ENCODE data around the gene GPR15LG. TPM values are rescaled to one million over a fixed set of nuclear protein-coding genes. Genes with fewer than 3 reads are reported as not detected.

GPR15LG gene
- total RNA-seq, 2 donors from 2014 or later: 515 to 560 TPM

- H3K27me3 ChIP-seq: no peaks in the 10 kb centered on the region
- intact Hi-C loops (cut with DNase I): loop anchor here (2.0 to 5.0 kb wide), 2 partner anchors 55 to 177 kb away; partner anchors contain the start of gene CCSER2
- TF ChIP-seq, protein P1, sequence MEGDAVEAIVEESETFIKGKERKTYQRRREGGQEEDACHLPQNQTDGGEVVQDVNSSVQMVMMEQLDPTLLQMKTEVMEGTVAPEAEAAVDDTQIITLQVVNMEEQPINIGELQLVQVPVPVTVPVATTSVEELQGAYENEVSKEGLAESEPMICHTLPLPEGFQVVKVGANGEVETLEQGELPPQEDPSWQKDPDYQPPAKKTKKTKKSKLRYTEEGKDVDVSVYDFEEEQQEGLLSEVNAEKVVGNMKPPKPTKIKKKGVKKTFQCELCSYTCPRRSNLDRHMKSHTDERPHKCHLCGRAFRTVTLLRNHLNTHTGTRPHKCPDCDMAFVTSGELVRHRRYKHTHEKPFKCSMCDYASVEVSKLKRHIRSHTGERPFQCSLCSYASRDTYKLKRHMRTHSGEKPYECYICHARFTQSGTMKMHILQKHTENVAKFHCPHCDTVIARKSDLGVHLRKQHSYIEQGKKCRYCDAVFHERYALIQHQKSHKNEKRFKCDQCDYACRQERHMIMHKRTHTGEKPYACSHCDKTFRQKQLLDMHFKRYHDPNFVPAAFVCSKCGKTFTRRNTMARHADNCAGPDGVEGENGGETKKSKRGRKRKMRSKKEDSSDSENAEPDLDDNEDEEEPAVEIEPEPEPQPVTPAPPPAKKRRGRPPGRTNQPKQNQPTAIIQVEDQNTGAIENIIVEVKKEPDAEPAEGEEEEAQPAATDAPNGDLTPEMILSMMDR (IDR thresholded peaks at IDR 0.05): no peak
- H3K27ac ChIP-seq: no peak overlapping the region
- DNase-seq: no peak
- peaks cover 37% of the 10 kb centered on the region for H3K36me3 ChIP-seq
- no peak overlapping the region for H3K9ac ChIP-seq (ENCODE audit: low read depth in 2 of 2, low read length in 2 of 2)
- H3K9me3 ChIP-seq: no peaks in the 10 kb centered on the region
- H3K4me3 ChIP-seq: no peak overlapping the region
- no peaks in the 10 kb centered on the region for H3K4me1 ChIP-seq
Measured at GRCh38 chr10:84149854-84150253, 23.7 kb upstream of the GPR15LG start.

GRCh38 chr10:84152769-84153168, 20.8 kb upstream of the GPR15LG start:
- Histone ChIP-seq H3K27me3 (no peaks in the 10 kb centered on the region), H3K9me3 (no peaks in the 10 kb centered on the region), H3K9ac (ENCODE audit: low read depth in 2 of 2, low read length in 2 of 2) (no peak overlapping the region), H3K4me3 (no peak overlapping the region), H3K36me3 (peaks cover 29% of the 10 kb centered on the region), H3K27ac (no peak overlapping the region), H3K4me1 (no peaks in the 10 kb centered on the region)
- no peak for DNase-seq
- TF ChIP-seq, protein P1 (IDR thresholded peaks at IDR 0.05): no peak
- intact Hi-C loops (cut with DNase I): no loop called here

- intact Hi-C loops (cut with DNase I): no loop called here
- Histone ChIP-seq H3K4me3 (no peak overlapping the region), H3K4me1 (no peaks in the 10 kb centered on the region), H3K27me3 (no peaks in the 10 kb centered on the region), H3K36me3 (peaks cover 20% of the 10 kb centered on the region), H3K9ac (ENCODE audit: low read depth in 2 of 2, low read length in 2 of 2) (no peak overlapping the region), H3K9me3 (no peaks in the 10 kb centered on the region), H3K27ac (no peak overlapping the region)
- TF ChIP-seq, protein P1 (IDR thresholded peaks at IDR 0.05): no peak
- no peak for DNase-seq
Measured at GRCh38 chr10:84155521-84155920, 18.1 kb upstream of the GPR15LG start.

DNA sequence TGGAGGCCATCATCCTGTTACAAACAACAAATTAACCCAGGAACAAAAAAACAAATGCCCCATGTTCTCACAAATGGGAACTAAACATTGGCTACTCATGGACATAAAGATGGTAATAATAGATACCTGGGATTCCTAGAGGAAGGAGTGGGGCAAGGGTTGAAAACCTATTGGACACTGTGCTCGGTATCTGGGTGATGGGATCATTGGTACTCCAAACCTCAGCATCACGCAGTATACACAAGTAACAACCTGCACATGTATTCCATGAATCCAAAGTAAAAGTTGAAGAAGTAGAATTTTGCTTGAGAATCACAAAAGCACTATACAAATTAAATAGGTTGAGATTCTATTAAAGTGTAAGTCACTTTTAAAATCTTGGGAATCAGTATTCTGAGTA, 17.6 kb upstream of the GPR15LG start:
- Histone ChIP-seq H3K4me1 (no peaks in the 10 kb centered on the region), H3K9ac (ENCODE audit: low read depth in 2 of 2, low read length in 2 of 2) (no peak overlapping the region), H3K27me3 (no peaks in the 10 kb centered on the region), H3K27ac (no peak overlapping the region), H3K9me3 (no peaks in the 10 kb centered on the region), H3K36me3 (peaks cover 15% of the 10 kb centered on the region), H3K4me3 (no peak overlapping the region)
- intact Hi-C loops (cut with DNase I): no loop called here
- DNase-seq: no peak
- TF ChIP-seq, protein P1 (IDR thresholded peaks at IDR 0.05): no peak

DNA sequence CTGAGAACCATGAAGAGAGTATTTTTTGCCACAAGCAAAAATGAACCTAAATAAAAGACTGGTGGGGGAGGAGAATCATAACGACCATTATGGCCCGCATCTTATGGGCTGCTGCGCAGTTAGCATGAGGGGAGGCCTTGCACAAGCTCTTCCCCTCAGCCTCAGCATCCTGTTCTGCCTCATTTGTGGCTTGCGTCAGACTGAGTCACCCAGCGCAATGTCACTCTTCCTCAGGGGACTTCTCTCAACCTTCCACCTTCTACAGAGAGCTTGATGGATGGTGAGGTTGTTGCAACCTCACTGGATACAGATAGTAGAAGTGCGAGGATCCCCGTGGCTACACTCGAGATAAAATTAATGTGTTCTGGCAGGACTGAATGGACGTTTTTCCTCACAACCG, 16.8 kb upstream of the GPR15LG start:
- Histone ChIP-seq H3K4me3 (no peak overlapping the region), H3K27me3 (no peaks in the 10 kb centered on the region), H3K9me3 (no peaks in the 10 kb centered on the region), H3K9ac (ENCODE audit: low read depth in 2 of 2, low read length in 2 of 2) (no peak overlapping the region), H3K27ac (no peak overlapping the region), H3K4me1 (no peaks in the 10 kb centered on the region), H3K36me3 (peaks cover 14% of the 10 kb centered on the region)
- intact Hi-C loops (cut with DNase I): no loop called here
- TF ChIP-seq, protein P1 (IDR thresholded peaks at IDR 0.05): no peak
- no peak for DNase-seq
